SH-SY5Y (cell line): ENCODE measurements around the gene PRR35.

Source experiments
- GATA2 ChIP-seq: IDR thresholded peaks from 2 replicates; pipeline ENCODE4 v1.6.1; 2011; ENCODE audit warnings: mild to moderate bottlenecking, low read depth, low read length
- GATA3 ChIP-seq: IDR thresholded peaks from 2 replicates; pipeline ENCODE4 v1.6.1; 2011; ENCODE audit warnings: low read depth, mild to moderate bottlenecking, low read length, moderate library complexity

- no peak for TF ChIP-seq GATA3
- TF ChIP-seq GATA2: no peak
Measured at GRCh38 chr16:591231-591630, 31.0 kb downstream of the PRR35 start.
